Stimulated activated CD4-positive, alpha-beta T cell treated with anti-CD3 and anti-CD28 coated beads, TNF-alpha, amount 100 ng/mL, for 48 hours (primary cell): ENCODE measurements around the gene DSTYK.
"Not testable (repeated sequence)": the region's sequence is repeated elsewhere in the genome, so short reads cannot be mapped to it uniquely, and the experiment has no call there.

ENCODE experiments used
- DNase-seq, 3 donors: peaks; one replicate each; pipeline ENCODE4 v3.0.0-alpha.2; 2020; ENCODE audit warnings: low read depth in 3 of 3

Gene DSTYK

DNA sequence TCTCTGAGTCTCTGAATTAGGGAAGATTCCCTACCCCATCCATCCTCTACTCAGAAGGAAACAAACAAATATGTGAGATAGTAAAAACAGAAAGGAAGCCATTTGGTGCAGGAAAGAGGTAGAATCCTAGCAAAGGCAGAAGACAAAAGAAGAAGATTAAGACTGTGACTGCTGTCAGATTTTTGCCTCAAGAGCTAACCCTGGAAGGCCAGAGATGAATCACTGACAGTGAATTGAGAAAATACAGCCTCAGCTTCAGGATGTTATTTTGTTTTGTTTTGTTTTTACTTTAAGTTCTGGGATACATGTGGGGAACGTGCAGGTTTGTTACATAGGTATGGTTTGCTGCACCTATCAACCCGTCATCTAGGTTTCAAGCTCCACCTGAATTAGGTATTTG, 31.7 kb downstream of the DSTYK start:
- no peak for DNase-seq

DNA sequence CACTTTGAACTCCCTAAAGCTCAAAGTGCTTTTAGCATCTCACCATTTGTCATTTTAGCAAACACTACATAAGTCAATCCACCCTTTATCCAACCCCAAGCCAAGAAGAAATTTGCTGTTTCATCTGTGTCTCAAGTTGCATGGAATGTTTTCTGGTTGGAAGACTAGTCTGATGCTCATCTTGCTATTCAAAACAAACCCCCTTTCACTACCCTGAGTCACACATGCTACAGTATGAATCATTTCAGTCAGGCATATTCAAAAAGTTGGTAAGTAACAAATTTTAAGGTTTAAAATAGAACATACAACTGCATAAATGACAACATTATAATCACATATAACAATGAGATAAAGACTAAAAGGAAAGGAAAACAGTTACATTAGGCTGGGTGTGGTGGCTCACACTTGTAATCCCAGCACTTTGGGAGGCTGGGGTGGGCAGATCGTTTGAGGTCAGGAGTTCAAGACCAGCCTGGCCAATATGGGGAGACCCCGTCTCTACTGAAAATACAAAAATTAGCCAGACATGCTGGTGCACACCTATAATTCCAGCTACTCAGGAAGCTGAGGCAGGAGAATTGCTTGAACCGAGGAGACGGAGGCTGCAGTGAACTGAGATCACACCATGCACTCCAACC, 38.7 kb downstream of the DSTYK start:
- no peak for DNase-seq

DNA sequence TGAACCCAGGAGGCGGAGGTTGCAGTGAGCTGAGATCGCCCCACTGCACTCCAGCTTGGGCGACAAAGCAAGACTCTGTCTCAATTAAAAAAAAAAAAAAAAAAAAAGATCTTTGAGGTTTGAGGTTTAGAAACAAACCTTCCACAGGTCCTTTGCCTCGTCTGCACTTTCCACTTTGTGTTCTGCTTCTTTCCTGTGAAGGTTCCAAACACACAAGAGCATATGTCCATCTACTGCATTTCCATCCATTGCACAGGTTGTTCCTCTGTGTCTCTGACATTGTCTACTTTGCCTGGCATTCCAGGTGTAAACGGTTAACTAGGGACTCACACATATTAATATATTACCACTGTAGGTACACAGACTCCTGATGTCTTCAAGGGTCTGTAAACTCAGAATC, 40.1 kb downstream of the DSTYK start:
- no peak for DNase-seq

- no peak for DNase-seq
These were observed 40.8 kb downstream of the DSTYK start for GRCh38 chr1:205170532-205171269.

DNA sequence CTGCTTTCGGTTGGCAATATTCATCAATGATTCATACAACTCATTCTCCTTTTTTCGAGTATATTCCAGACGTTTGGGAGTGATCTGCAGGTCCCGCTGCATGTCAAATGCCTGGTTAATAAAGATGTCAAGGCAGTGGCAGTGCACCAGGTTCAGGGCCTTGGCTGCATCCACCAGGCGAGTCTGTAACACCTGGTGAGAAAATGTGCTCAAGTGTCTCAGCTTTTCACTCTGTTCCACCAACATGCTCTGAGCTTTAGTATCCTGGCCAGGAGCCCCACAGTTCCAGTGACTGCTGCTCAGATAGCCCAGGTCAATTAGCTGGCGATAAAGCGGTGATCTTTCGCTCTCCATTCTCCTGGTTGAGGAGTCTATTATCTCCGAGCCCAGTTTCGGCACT, 42.3 kb downstream of the DSTYK start:
- DNase-seq, result no peak

DNA sequence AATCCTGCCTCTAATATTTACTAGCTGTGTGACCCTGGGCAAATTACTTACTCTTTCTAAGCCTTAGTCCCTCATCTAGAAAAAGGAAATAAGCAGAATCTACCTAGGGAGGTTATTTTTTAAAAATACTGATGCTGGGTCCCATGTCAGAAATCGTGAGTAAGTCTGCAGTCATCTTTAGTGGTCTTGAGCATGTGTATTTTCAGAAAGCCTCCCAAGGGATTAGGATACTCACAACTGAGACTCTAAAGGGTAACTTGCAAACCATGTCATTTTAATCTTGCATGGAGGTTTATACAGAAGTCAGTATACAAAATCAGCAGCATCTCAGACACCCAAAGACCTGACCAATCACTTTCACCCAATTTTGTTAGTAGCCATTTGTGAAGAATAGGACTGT, 43.2 kb downstream of the DSTYK start:
- DNase-seq, result no peak

DNA sequence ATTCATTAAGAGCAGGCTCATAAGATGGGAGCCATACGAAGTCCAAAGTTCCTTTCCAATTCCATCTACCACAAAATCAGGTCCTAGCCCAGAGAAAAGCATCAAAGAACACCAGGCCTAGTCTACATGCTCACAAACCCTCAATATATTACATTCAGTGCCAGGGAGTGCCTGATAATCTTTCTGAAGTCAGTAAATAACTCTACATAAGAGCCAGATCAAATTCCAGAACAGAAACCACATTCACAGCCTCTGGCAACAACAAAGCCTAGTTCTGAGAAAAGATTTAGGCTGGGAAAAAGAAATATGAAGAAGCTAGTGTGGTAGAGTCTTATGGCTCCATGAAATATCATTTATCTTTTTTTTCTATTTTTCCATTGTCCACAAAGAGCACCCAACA, 49.2 kb downstream of the DSTYK start:
- DNase-seq, result no peak

DNA sequence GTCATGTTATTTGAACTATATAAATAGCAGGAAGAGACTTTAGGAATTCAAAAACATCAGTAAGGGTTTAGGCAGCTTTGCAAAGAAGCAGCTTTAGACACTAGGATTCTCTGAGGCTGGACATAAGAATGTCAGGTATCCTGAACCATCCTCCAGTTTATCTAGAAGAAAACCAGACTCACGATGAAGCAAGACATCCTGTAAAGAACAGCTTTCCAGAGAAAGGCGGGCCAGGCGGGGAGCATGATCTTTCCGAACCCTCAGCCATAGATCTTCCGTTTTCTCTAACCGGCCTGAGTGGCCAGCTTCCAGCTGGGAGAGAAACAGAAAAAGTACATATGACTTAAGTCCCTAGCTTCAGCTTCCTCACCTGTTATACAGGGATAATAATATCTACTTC, 50.4 kb downstream of the DSTYK start:
- no peak for DNase-seq

DNA sequence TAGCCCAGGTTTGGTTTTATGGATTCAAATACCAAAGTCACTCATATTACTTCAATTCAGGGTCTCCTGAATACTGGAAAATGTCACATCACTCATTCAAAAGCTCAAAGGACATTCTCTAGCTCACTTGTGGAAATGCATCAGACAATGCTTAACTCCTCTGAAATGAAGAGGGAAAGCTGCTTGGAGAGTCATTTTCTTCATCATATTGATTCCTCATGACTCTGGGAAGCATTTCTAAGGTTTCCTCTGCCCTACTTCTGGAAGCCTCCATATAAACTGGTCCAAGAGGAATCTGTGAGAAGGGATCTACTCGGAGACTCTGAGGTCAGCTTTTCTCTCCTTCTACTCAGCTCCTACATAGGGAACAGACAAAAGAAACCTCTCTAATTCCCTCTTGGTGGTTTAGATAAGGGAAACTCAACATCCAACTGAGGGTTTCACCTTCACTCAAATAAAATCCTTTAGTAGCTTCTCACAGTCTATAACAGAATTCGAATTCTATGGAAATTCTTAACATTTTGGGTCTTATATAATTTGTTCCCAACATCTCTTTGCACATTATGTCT, 53.4 kb downstream of the DSTYK start:
- DNase-seq, result no peak

- DNase-seq, result not testable (repeated sequence)
These were observed 55.7 kb downstream of the DSTYK start for GRCh38 chr1:205155665-205156377.

DNA sequence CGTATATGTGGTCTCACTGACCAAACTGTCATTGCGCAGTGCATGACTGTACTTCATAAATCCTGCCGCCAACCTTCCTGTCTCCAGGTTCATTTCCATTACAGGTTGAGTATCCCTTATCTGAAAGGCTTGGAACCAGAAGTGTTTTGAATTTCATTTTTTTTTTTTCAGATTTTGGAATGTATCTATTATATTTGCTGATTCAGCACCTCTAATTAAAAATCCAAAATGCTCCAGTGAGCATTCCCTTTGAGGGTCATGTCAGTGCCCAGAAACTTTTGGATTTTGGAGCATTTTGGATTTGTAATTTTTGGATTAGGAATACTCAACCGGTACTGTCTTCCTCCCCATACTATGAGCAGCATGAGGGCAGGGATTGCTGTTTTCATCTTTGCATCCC, 59.0 kb downstream of the DSTYK start:
- no peak for DNase-seq

GRCh38 chr1:205150651-205151428, 60.7 kb downstream of the DSTYK start:
- DNase-seq, result no peak

GRCh38 chr1:205147191-205147835, 64.2 kb downstream of the DSTYK start:
- no peak for DNase-seq

DNA sequence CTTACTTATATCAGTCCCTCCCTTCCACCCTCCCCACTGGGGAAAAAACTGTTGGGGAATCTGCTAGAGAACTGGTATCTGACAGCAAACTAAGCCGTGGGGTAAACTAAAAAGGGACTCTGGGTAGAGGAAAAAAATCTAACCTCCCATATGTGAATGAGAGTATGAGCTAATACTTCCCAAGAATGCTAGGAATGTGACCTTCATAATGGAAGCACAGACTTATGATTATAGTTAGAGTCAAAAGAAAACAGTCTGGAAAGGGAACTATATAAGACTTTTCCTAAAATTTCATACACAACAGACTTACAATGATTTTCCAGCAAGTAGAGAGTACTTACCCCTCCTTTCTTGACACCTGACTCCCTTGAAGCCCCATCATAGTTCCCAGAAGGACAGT, 66.8 kb downstream of the DSTYK start:
- no peak for DNase-seq

GRCh38 chr1:205144046-205144720, 67.3 kb downstream of the DSTYK start:
- no peak for DNase-seq

- no peak for DNase-seq
These were observed 69.4 kb downstream of the DSTYK start for GRCh38 chr1:205142102-205142469.

- DNase-seq, result peak; percentile 41 to 75 (median 52)
These were observed 70.0 kb downstream of the DSTYK start for GRCh38 chr1:205141236-205142101.

DNA sequence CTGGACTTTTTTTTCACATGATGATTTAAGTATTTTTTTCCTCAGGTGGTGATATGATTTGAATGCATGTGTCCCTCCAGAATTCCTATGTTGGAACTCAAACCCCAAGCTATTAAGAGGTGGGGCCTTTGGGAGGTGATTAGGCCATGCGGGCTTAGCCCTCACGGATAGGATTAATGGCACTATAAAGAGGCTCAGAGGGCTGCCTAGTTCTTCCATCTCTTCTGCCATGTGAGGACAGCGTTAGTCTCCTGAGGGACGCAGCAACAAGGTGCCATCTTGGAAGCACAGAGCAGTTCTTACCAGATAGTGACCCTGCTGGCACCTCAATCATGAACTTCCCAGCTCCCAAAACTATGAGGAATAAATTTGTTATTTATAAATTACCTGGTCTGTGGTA, 71.4 kb downstream of the DSTYK start:
- DNase-seq, result no peak

- no peak for DNase-seq
These were observed 73.6 kb downstream of the DSTYK start for GRCh38 chr1:205137901-205138300.

GRCh38 chr1:205133287-205133686, 78.2 kb downstream of the DSTYK start:
- DNase-seq, result no peak
